GM12864 (cell line): ENCODE results near the gene PARD3B.

ENCODE experiments used
- DNase-seq: peaks from one replicate; pipeline ENCODE4 v3.0.0-alpha.2; 2011; ENCODE audit warnings: low read depth
- H3K4me3 ChIP-seq: 2 replicates; pipeline ENCODE4 v1.5.1; 2011; ENCODE audit warnings: mild to moderate bottlenecking, low read depth, low read length, control low read depth
- TF ChIP-seq, protein P1 (sequence below): IDR thresholded peaks from 2 replicates; pipeline ENCODE4 v1.5.1; 2011; ENCODE audit warnings: low read depth, mild to moderate bottlenecking, moderate library complexity, low read length, control low read depth, inconsistent platforms; ENCODE audit errors: missing control alignments

The PARD3B gene

GRCh38 chr2:204683384-204683783, 138.1 kb downstream of the PARD3B start:
- TF ChIP-seq, protein P1, sequence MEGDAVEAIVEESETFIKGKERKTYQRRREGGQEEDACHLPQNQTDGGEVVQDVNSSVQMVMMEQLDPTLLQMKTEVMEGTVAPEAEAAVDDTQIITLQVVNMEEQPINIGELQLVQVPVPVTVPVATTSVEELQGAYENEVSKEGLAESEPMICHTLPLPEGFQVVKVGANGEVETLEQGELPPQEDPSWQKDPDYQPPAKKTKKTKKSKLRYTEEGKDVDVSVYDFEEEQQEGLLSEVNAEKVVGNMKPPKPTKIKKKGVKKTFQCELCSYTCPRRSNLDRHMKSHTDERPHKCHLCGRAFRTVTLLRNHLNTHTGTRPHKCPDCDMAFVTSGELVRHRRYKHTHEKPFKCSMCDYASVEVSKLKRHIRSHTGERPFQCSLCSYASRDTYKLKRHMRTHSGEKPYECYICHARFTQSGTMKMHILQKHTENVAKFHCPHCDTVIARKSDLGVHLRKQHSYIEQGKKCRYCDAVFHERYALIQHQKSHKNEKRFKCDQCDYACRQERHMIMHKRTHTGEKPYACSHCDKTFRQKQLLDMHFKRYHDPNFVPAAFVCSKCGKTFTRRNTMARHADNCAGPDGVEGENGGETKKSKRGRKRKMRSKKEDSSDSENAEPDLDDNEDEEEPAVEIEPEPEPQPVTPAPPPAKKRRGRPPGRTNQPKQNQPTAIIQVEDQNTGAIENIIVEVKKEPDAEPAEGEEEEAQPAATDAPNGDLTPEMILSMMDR = no peak
- DNase-seq = no peak
- H3K4me3 ChIP-seq = no peak overlapping the region

GRCh38 chr2:204686406-204686805, 141.1 kb downstream of the PARD3B start:
- no peak overlapping the region for H3K4me3 ChIP-seq
- TF ChIP-seq, protein P1 = no peak
- no peak for DNase-seq

DNA sequence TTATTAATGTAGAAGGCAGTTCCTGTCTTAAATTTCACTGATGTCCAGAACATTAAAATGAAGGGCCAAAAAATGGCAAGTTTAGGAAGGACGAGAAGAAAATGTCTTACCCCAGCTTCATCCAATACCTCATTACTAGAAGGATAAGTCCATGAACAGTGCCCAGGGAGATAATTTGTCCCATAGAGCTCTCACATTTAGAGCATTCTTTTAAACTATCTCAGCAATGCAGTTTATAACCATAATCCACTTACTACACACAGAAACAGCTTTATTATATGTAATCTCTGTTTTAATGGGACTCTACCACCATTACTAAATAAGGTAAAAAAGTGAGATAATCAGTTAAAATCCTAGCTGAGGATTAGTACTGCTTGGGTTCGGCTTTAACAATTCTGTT, 142.5 kb downstream of the PARD3B start:
- no peak for DNase-seq
- H3K4me3 ChIP-seq = no peak overlapping the region
- TF ChIP-seq, protein P1 = no peak

GRCh38 chr2:204691911-204692510, 146.7 kb downstream of the PARD3B start:
- H3K4me3 ChIP-seq = no peak overlapping the region
- peak; percentile 4 for DNase-seq
- TF ChIP-seq, protein P1 = peak; percentile 60

DNA sequence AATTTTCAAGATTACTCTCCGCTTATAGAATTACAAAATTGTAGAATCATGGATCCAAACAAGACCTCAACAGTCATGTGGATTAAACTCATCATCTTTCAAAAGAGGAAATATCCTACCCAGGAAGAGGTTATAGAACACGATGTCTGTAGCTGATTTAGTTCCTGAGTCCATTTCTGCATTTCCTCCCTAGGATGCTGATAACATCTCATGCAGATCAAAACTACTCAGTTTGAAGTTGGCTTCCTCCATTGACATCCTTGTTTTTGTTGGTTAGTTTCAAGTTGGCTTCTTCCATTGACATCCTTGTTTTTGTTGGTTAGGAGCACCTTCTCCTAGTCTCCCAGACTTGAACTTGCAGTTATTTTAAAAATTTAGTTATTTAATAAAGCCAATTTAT, 147.5 kb downstream of the PARD3B start:
- no peak overlapping the region for H3K4me3 ChIP-seq
- no peak for DNase-seq
- TF ChIP-seq, protein P1 = no peak

DNA sequence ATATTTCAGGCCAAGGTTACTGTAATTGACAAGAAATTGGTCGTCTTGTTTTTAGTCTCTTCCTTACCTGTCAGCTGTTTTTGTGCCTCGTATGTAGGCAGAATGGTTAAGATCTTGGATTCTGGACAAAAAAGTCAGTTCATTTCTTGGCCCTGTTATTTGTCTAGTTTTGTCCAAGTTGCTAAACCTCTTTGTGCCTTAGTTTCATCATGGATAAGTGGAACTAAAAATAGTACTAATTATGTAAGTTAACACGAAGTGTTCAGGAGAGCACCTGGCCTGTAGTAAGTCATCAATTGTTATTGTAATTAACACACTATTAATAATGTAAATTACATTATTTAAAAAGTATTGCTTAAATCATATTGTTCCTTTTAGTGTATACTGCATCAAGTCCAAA, 148.0 kb downstream of the PARD3B start:
- no peak for DNase-seq
- TF ChIP-seq, protein P1 = no peak
- no peak overlapping the region for H3K4me3 ChIP-seq

DNA sequence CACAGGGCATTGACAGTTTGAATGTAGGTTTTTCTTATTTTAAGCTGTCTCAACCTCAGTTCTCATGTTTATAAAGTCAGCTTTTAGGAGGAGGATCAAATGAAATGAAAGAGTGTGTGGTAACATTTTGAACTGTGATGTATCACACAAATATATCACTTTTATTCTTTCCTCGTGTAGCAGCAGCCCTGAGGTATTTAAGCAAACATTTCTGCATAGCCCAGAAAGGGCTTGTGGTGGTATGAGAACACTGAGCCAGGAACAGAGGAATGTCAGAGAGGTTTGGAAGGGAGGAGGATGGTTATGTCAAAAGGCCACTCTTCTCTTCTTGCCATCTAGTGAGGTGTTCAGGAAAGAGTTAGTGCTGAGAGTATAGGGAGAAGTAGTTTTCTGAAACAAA, 150.2 kb downstream of the PARD3B start:
- no peak for DNase-seq
- H3K4me3 ChIP-seq = no peak overlapping the region
- TF ChIP-seq, protein P1 = no peak
